ENCODE data around the gene CAMK2G.

- no peak for TF ChIP-seq SMC3 (IDR thresholded peaks at IDR 0.05; ENCODE audit: low read depth, low read length)
- TF ChIP-seq FOXM1 (IDR thresholded peaks at IDR 0.05; ENCODE audit: low read depth): no peak
- TF ChIP-seq ELF1 (IDR thresholded peaks at IDR 0.05): no peak
- TF ChIP-seq, protein P1, sequence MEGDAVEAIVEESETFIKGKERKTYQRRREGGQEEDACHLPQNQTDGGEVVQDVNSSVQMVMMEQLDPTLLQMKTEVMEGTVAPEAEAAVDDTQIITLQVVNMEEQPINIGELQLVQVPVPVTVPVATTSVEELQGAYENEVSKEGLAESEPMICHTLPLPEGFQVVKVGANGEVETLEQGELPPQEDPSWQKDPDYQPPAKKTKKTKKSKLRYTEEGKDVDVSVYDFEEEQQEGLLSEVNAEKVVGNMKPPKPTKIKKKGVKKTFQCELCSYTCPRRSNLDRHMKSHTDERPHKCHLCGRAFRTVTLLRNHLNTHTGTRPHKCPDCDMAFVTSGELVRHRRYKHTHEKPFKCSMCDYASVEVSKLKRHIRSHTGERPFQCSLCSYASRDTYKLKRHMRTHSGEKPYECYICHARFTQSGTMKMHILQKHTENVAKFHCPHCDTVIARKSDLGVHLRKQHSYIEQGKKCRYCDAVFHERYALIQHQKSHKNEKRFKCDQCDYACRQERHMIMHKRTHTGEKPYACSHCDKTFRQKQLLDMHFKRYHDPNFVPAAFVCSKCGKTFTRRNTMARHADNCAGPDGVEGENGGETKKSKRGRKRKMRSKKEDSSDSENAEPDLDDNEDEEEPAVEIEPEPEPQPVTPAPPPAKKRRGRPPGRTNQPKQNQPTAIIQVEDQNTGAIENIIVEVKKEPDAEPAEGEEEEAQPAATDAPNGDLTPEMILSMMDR (IDR thresholded peaks at IDR 0.05): no peak
- no peak for TF ChIP-seq CHD2 (IDR thresholded peaks at IDR 0.05; ENCODE audit: low read length, partially characterized antibody)
- no peak for TF ChIP-seq USF2 (IDR thresholded peaks at IDR 0.05; ENCODE audit: borderline replicate concordance, low read depth, low read length)
- TF ChIP-seq REST (IDR thresholded peaks at IDR 0.05; ENCODE audit: low read depth, low read length): no peak
- TF ChIP-seq SIN3A (IDR thresholded peaks at IDR 0.05; ENCODE audit: borderline replicate concordance, low read depth, low read length): no peak
- no peak for TF ChIP-seq POLR2AphosphoS5 (IDR thresholded peaks at IDR 0.05; ENCODE audit: low read depth, low read length)
- no peak for TF ChIP-seq RAD21 (IDR thresholded peaks at IDR 0.05; ENCODE audit: low read length)
- no peak for TF ChIP-seq RXRA (IDR thresholded peaks at IDR 0.05; ENCODE audit: borderline replicate concordance, low read depth)
- no peak for TF ChIP-seq TEAD4 (IDR thresholded peaks at IDR 0.05; ENCODE audit: borderline replicate concordance, insufficient read depth)
- TF ChIP-seq EP300 (IDR thresholded peaks at IDR 0.05; ENCODE audit: borderline replicate concordance in 1 of 2, low read depth in 1 of 2, low read length in 1 of 2): no peak
Measured at GRCh38 chr10:73808021-73808815, 66.1 kb downstream of the CAMK2G start.
